Cerebellar nuclear complex (tissue), 1 donor: Measurements from ENCODE around the gene DEFB121.

Source experiments
- DNase-seq, 2 experiments: peaks; one replicate each; lab custom pipeline; 2025; lab: John Stamatoyannopoulos, UW

DEFB121 gene

GRCh38 chr20:31363295-31363694, 42.7 kb downstream of the DEFB121 start:
- DNase-seq, result no peak

- DNase-seq, result no peak
These were observed 50.0 kb downstream of the DEFB121 start for GRCh38 chr20:31355981-31356380.
